HepG2 (cell line): Measurements from ENCODE around the gene SLC25A43.
"Not testable (repeated sequence)": the region's sequence is repeated elsewhere in the genome, so short reads cannot be mapped to it uniquely, and the experiment has no call there.

Source experiments
- CEBPG ChIP-seq: IDR thresholded peaks from 2 replicates; pipeline ENCODE4 v1.6.1; 2016
- CSRNP2 ChIP-seq: sonication (generic); formaldehyde crosslinking; conservative IDR thresholded peaks from 2 replicates; pipeline ENCODE4 v1.8.0; 2022; ENCODE audit warnings: low read depth, missing genetic modification reagents
- CTCF ChIP-seq: sonication (generic); formaldehyde crosslinking; IDR thresholded peaks from 2 replicates; pipeline ENCODE4 v1.5.0; 2020; ENCODE audit warnings: mild to moderate bottlenecking, missing genetic modification reagents, moderate library complexity
- GRHL1 ChIP-seq: sonication (generic); formaldehyde crosslinking; conservative IDR thresholded peaks from 2 replicates; pipeline ENCODE4 v1.8.0; 2022; ENCODE audit warnings: missing genetic modification reagents
- STAG1 ChIP-seq: sonication (generic); formaldehyde crosslinking; IDR thresholded peaks from 2 replicates; pipeline ENCODE4 v1.4.0; 2020; ENCODE audit warnings: missing genetic modification reagents
- UBTF ChIP-seq: sonication (generic); formaldehyde crosslinking; IDR thresholded peaks from 2 replicates; pipeline ENCODE4 v1.4.0; 2020; ENCODE audit warnings: mild to moderate bottlenecking, missing genetic modification reagents
- ZNF263 ChIP-seq: sonication (generic); formaldehyde crosslinking; IDR thresholded peaks from 2 replicates; pipeline ENCODE4 v1.4.0; 2020; ENCODE audit warnings: missing genetic modification reagents

- not testable (repeated sequence) for TF ChIP-seq GRHL1 (CRISPR knock-in tag); STAG1; UBTF (CRISPR knock-in tag); CSRNP2 (CRISPR knock-in tag); CEBPG (CRISPR knock-in tag); CTCF; ZNF263 (CRISPR knock-in tag)
These were observed 94.8 kb downstream of the SLC25A43 start for GRCh38 chrX:119493851-119494495.
